Astrocyte of the cerebellum (primary cell): Measurements from ENCODE around the gene SLC19A1.

ENCODE experiments used
- DNase-seq: peaks from one replicate; pipeline ENCODE4 v3.0.0-alpha.2; 2011; ENCODE audit warnings: low read depth
- H3K4me3 ChIP-seq: 2 replicates; pipeline ENCODE4 v1.5.1; 2011; ENCODE audit warnings: mild to moderate bottlenecking, low read depth, low read length, moderate library complexity
- CTCF ChIP-seq: IDR thresholded peaks from 2 replicates; pipeline ENCODE4 v1.5.1; 2012; ENCODE audit warnings: low read length, low read depth, moderate library complexity, mild to moderate bottlenecking; ENCODE audit errors: missing control alignments
- in situ Hi-C: cut with HindIII; loops from 2 replicates; pipeline ENCODE4 v1.10.0; 2017; ENCODE audit warnings: low sequenced_read_pairs

The SLC19A1 gene

GRCh38 chr21:45475004-45475685 lies 67.1 kb downstream of the SLC19A1 start:
- TF ChIP-seq CTCF, result no peak
- in situ Hi-C loops, result no loop called here
- DNase-seq, result no peak
- no peak overlapping the region for H3K4me3 ChIP-seq

- H3K4me3 ChIP-seq, result no peak overlapping the region
- no peak for TF ChIP-seq CTCF
- DNase-seq, result no peak
- in situ Hi-C loops, result loop anchor here (25.0 kb wide), 1 partner anchor 137 kb away; no protein-coding TSS in a partner anchor
Observed at GRCh38 chr21:45474323-45474950, 67.8 kb downstream of the SLC19A1 start.

DNA sequence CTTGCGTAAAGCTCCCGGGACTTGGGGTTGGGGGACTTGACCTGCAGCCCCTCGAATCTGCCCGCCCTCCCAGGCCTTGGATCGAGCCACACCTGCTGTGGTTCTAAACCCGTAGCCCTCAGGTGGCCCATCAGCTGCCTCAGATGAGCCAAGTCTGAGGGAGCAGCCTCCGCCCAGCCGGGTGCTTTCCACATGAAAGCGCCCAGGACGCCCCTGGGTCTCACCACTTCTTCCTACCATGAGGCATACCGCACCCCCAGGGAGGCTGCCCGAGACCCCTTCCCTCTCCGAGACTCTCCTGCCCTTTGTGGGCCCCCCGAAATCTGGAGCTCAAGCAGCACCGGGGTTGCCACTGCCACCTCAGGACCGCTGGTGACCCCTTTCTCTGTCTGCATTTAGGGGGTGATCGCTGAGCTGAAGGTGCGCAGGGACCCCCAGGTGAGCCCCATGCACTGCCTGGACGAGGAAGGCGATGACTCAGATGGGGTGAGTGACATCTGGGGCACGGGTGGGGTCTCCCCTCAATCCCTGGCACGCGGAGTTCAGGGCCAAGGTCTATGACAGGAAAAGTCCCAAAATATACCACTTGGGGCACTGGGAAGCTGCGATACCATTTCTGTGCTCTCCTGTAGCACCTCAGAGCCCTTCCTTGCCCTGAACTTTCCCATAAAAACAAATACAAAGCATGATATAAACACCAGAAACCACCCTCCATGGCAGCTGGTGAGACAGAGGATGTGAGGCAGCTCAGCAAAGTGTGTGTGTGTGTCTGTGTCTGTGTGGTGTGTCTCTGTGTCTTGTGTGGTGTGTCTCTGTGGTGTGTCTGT lies 68.5 kb downstream of the SLC19A1 start:
- in situ Hi-C loops, result loop anchor here (25.0 kb wide), 1 partner anchor 136 kb away; no protein-coding TSS in a partner anchor
- no peak for DNase-seq
- H3K4me3 ChIP-seq, result no peak overlapping the region
- no peak for TF ChIP-seq CTCF

GRCh38 chr21:45472445-45473365 lies 69.5 kb downstream of the SLC19A1 start:
- TF ChIP-seq CTCF, result no peak
- in situ Hi-C loops, result loop anchor here (25.0 kb wide), 1 partner anchor 135 kb away; no protein-coding TSS in a partner anchor
- DNase-seq, result no peak
- H3K4me3 ChIP-seq, result no peak overlapping the region

DNA sequence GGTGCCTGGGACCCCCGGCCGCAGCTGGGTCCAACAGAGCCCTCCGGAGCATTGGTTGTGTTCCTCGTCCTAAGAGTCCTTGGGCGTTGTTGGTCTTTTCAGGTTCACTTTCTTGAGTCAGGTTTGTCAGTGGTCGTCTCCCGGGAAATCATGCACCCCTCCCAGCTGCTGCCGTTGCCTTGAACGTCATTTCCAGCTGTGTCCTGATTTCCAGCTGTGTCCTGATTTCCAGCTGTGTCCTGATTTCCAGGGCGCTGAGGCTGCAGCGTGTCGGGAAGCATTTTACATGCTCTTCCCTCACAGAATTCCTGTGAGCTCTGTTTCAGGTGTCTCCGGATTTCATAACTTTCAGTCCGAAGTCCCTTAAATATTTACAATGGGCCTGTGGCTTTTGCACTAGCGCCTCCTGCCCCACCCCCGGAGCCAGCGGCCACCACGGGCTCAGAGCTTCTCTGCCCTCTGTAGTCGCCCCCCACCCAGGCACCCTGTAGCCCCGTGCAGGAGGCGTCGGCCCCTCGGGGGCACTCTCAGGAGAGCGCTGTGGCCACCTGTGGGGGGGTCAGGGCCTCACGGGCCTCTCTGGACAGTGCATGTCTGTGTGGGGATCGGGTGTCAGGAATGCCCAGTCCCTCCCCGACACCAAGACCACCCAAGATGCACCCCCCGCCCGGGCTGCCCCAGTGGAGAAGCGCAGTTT lies 70.6 kb downstream of the SLC19A1 start:
- no peak overlapping the region for H3K4me3 ChIP-seq
- in situ Hi-C loops, result loop anchor here (25.0 kb wide), 1 partner anchor 134 kb away; no protein-coding TSS in a partner anchor
- no peak for TF ChIP-seq CTCF
- DNase-seq, result peak; percentile 15
